Activated CD4-positive, alpha-beta T cell treated with anti-CD3 and anti-CD28 coated beads for 36 hours (primary cell): ENCODE results near the gene NECAB2. TPM values are rescaled to one million over a fixed set of nuclear protein-coding genes. Genes with fewer than 3 reads are reported as not detected.
"Not testable (repeated sequence)": the region's sequence is repeated elsewhere in the genome, so short reads cannot be mapped to it uniquely, and the experiment has no call there.

ENCODE experiments used
- ATAC-seq: fragments of 200-7000 bp; cut with Tn5 transposase; one replicate; pipeline ENCODE4 v1.10.0; 2021; ENCODE audit warnings: mild to moderate bottlenecking, moderate library complexity
- CTCF ChIA-PET: fragments of 350-600 bp; sonication (Branson Sonifier 250); formaldehyde crosslinking; loops from one replicate; lab custom pipeline; 2021; ENCODE audit warnings: antibody characterized with exemption; lab: Charles Lee
- POLR2A ChIA-PET: fragments of 350-600 bp; sonication (Branson Sonifier 250); formaldehyde crosslinking; loops from one replicate; lab custom pipeline; 2021; ENCODE audit warnings: antibody characterized with exemption, inconsistent platforms; lab: Charles Lee
- DNase-seq: peaks from one replicate; pipeline ENCODE4 v3.0.0-alpha.2; 2020
- H3K27ac Mint-ChIP-seq: one replicate; pipeline ENCODE4 v1.8.0; 2021; ENCODE audit warnings: mixed read lengths
- H3K27me3 Mint-ChIP-seq: one replicate; pipeline ENCODE4 v1.8.0; 2021; ENCODE audit warnings: mixed read lengths
- H3K36me3 Mint-ChIP-seq: one replicate; pipeline ENCODE4 v1.8.0; 2021; ENCODE audit warnings: low read depth, mixed read lengths
- H3K4me1 Mint-ChIP-seq: one replicate; pipeline ENCODE4 v1.8.0; 2021; ENCODE audit warnings: mixed read lengths
- H3K4me3 Mint-ChIP-seq: one replicate; pipeline ENCODE4 v1.8.0; 2021; ENCODE audit warnings: mild to moderate bottlenecking, moderate library complexity, mixed read lengths
- H3K9me3 Mint-ChIP-seq: one replicate; pipeline ENCODE4 v1.8.0; 2021; ENCODE audit warnings: low read depth, mixed read lengths
- intact Hi-C, 2 experiments: fragments of 100-400 bp; cut with DNase I in 1 of 2; cut with micrococcal nuclease in 1 of 2; formaldehyde crosslinking; loops; one replicate each; pipeline versions ENCODE4 v1.14.2 to v1.15.1; 2022 to 2024; cut with DNase I, micrococcal nuclease
- total RNA-seq, 2 experiments: library from RNA; stranded (reverse); gene quantifications; one replicate each; pipeline ENCODE4 v1.2.3, GENCODE V29; 2021

The NECAB2 gene
- total RNA-seq, 2 experiments from 2014 or later: not detected

GRCh38 chr16:83937922-83938885 is 29.8 kb upstream of the NECAB2 start:
- intact Hi-C loops: no loop called here
- ATAC-seq: no peak
- Mint-ChIP-seq H3K27me3 (no peaks in the 10 kb centered on the region), H3K27ac (no peak overlapping the region), H3K36me3 (no peaks in the 10 kb centered on the region), H3K4me3 (no peak overlapping the region), H3K9me3 (no peaks in the 10 kb centered on the region), H3K4me1 (peaks cover 4% of the 10 kb centered on the region)
- ChIA-PET POLR2A (no interaction called here), CTCF (interaction anchor here (0.5 to 0.6 kb wide), 2 partner anchors 19 to 28 kb away, joined by 3 read pairs; no protein-coding TSS in a partner anchor)
- no peak for DNase-seq

DNA sequence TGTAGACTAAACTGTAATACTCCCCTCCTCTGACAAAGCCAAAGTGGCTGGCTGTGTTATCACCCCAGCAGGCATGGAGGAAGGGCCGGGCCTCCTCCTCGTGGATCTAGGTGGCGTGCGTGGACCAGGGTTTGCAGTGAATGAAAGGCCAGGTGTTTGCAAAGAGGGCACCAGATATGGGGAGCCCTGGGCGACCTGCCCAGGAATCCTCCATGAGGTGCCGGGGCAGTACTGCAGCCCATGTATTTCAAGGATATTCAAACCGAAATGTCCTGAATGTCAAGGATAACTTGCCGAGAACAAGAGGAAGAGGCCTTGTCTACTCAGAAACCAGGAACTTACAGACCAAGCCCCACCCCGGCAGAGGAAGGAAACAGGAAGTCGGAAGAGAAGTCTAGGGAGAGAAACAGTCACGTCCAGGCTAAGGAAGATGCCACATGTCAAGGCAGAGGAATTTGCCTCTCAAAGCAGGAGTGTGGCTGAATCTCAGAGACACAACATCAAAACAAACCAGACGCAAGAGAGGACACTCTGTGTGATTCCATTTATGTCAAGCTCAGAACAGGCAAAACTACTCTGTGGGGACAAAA is 28.7 kb upstream of the NECAB2 start:
- no peak for ATAC-seq
- H3K4me1 Mint-ChIP-seq: peaks cover 4% of the 10 kb centered on the region
- ChIA-PET CTCF (interaction anchor here (0.6 kb wide), 1 partner anchor 29 kb away, joined by 3 read pairs; no protein-coding TSS in a partner anchor), POLR2A (no interaction called here)
- no peak overlapping the region for H3K4me3 Mint-ChIP-seq
- DNase-seq: no peak
- H3K27ac Mint-ChIP-seq: no peak overlapping the region
- H3K9me3 Mint-ChIP-seq: no peaks in the 10 kb centered on the region
- intact Hi-C loops: no loop called here
- H3K27me3 Mint-ChIP-seq: no peaks in the 10 kb centered on the region
- H3K36me3 Mint-ChIP-seq: no peaks in the 10 kb centered on the region

DNA sequence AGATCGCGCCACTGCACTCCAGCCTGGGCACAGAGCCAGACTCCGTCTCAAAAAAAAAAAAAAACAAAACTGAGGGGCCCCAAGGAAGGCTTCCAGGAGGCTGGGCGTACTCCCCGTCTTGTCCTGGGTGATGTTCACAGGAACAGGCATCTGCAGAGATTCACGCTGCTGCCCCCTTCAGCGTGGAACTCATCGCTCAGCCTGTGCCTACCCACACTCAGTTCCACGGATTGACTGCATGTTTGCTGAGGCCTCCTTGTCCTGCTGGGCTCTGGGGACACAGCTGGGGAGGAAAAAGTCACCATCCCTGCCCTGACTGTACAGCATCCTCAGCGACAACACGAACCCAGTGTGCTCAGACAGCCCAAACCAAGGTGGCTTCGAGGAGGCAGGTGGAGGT is 27.9 kb upstream of the NECAB2 start:
- CTCF ChIA-PET: no interaction called here
- no peaks in the 10 kb centered on the region for H3K27me3 Mint-ChIP-seq
- intact Hi-C loops: no loop called here

GRCh38 chr16:83940630-83941378 is 27.2 kb upstream of the NECAB2 start:
- no peak for DNase-seq
- Mint-ChIP-seq H3K27ac (no peak overlapping the region), H3K4me1 (peaks cover 4% of the 10 kb centered on the region), H3K4me3 (no peak overlapping the region), H3K27me3 (no peaks in the 10 kb centered on the region), H3K9me3 (no peaks in the 10 kb centered on the region), H3K36me3 (no peaks in the 10 kb centered on the region)
- ATAC-seq: no peak
- POLR2A ChIA-PET: interaction anchor here (0.6 kb wide), 1 partner anchor 1211 kb away, joined by 3 read pairs; no protein-coding TSS in a partner anchor
- intact Hi-C loops: no loop called here
- CTCF ChIA-PET: no interaction called here

More for the DNA sequence above, 27.9 kb upstream of the NECAB2 start:
- H3K27ac Mint-ChIP-seq: no peak overlapping the region
- ATAC-seq: no peak
- DNase-seq: no peak
- H3K4me3 Mint-ChIP-seq: no peak overlapping the region
- POLR2A ChIA-PET: no interaction called here
- no peaks in the 10 kb centered on the region for H3K9me3 Mint-ChIP-seq
- peaks cover 4% of the 10 kb centered on the region for H3K4me1 Mint-ChIP-seq
- no peaks in the 10 kb centered on the region for H3K36me3 Mint-ChIP-seq

DNA sequence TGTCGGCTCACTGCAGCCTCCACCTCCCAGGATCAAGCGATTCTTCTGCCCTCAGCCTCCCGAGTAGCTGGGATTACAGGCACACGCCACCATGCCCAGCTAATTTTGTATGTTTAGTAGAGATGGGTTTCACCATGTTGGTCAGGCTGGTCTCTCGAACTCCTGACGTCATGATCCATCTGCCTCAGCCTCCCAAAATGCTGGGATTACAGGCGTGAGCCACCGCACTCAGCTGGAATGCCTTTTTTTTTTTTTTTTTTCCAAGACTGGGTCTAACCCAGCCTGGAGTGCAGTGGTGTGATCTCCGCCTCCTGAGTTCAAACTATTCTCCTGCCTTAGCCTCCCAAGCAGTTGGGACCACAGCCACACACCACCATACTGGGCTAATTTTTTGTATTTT is 26.5 kb upstream of the NECAB2 start:
- H3K27ac Mint-ChIP-seq, H3K4me1 Mint-ChIP-seq, H3K9me3 Mint-ChIP-seq, CTCF ChIA-PET, DNase-seq, H3K36me3 Mint-ChIP-seq, H3K27me3 Mint-ChIP-seq, intact Hi-C loops, H3K4me3 Mint-ChIP-seq, ATAC-seq: not testable (repeated sequence)
- POLR2A ChIA-PET: interaction anchor here (0.6 kb wide), 1 partner anchor 1211 kb away, joined by 3 read pairs; no protein-coding TSS in a partner anchor

DNA sequence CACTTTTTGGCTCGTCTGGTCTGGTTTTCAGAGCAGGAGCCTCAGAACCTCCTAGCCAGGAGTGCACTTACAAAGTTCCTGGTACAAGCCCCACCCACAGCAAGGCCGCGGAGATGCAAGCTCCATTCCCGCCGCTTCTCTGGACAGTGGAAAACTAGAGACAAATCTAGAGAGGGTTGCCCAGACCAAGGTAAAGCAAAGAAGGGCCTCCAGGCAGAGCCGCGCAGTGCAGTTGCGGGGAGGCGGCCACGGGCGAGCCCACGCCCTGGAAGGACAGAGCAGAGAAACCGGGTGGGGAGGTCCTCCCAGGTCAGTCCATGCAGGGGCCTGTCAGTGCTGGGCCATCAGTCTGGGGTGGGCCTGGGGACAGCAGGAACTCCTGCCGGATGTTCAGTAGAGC is 26.0 kb upstream of the NECAB2 start:
- ATAC-seq (no peak), DNase-seq (no peak)
- Mint-ChIP-seq H3K4me1 (peaks cover 4% of the 10 kb centered on the region), H3K27me3 (no peaks in the 10 kb centered on the region), H3K36me3 (no peaks in the 10 kb centered on the region), H3K9me3 (no peaks in the 10 kb centered on the region), H3K4me3 (no peak overlapping the region), H3K27ac (no peak overlapping the region)
- ChIA-PET CTCF (no interaction called here), POLR2A (no interaction called here)
- intact Hi-C loops: no loop called here

- Mint-ChIP-seq H3K27me3 (no peaks in the 10 kb centered on the region), H3K36me3 (no peaks in the 10 kb centered on the region), H3K9me3 (no peaks in the 10 kb centered on the region), H3K4me3 (no peak overlapping the region), H3K4me1 (peaks cover 4% of the 10 kb centered on the region), H3K27ac (no peak overlapping the region)
- ChIA-PET POLR2A (no interaction called here), CTCF (interaction anchor here (1.0 kb wide), 1 partner anchor 51 kb away, joined by 3 read pairs; no protein-coding TSS in a partner anchor)
- ATAC-seq: no peak
- DNase-seq: no peak
- intact Hi-C loops: no loop called here
These were observed 25.1 kb upstream of the NECAB2 start for GRCh38 chr16:83942815-83943515.

GRCh38 chr16:83943516-83944050 is 24.5 kb upstream of the NECAB2 start:
- no peak for ATAC-seq
- DNase-seq: no peak
- no peaks in the 10 kb centered on the region for H3K27me3 Mint-ChIP-seq
- POLR2A ChIA-PET: no interaction called here
- H3K4me1 Mint-ChIP-seq: peaks cover 4% of the 10 kb centered on the region
- H3K9me3 Mint-ChIP-seq: no peaks in the 10 kb centered on the region
- no peaks in the 10 kb centered on the region for H3K36me3 Mint-ChIP-seq
- intact Hi-C loops: no loop called here
- CTCF ChIA-PET: interaction anchor here (1.0 to 1.1 kb wide), 2 partner anchors 10 to 51 kb away, joined by 3 to 5 read pairs; no protein-coding TSS in a partner anchor
- no peak overlapping the region for H3K27ac Mint-ChIP-seq
- no peak overlapping the region for H3K4me3 Mint-ChIP-seq

GRCh38 chr16:83945587-83945986 is 22.5 kb upstream of the NECAB2 start:
- H3K27me3 Mint-ChIP-seq: no peaks in the 10 kb centered on the region
- H3K4me1 Mint-ChIP-seq: no peaks in the 10 kb centered on the region
- CTCF ChIA-PET: no interaction called here
- ATAC-seq (no peak), DNase-seq (no peak)
- H3K36me3 Mint-ChIP-seq: no peaks in the 10 kb centered on the region
- H3K27ac Mint-ChIP-seq: no peak overlapping the region
- POLR2A ChIA-PET: no interaction called here
- no peak overlapping the region for H3K4me3 Mint-ChIP-seq
- H3K9me3 Mint-ChIP-seq: no peaks in the 10 kb centered on the region
- intact Hi-C loops: no loop called here

GRCh38 chr16:83946154-83946780 is 21.8 kb upstream of the NECAB2 start:
- Mint-ChIP-seq H3K27me3 (no peaks in the 10 kb centered on the region), H3K36me3 (no peaks in the 10 kb centered on the region)

More at GRCh38 chr16:83946154-83946780, 21.8 kb upstream of the NECAB2 start:
- Mint-ChIP-seq H3K27ac (no peak overlapping the region), H3K4me1 (no peaks in the 10 kb centered on the region), H3K9me3 (no peaks in the 10 kb centered on the region), H3K4me3 (no peak overlapping the region)
- ChIA-PET CTCF (no interaction called here), POLR2A (no interaction called here)
- ATAC-seq: no peak
- intact Hi-C loops: no loop called here
- no peak for DNase-seq
